DND-41 (cell line): ENCODE results near the gene COX5B.

ENCODE experiments used
- CTCF ChIP-seq: IDR thresholded peaks from 2 replicates; pipeline ENCODE4 v1.5.1; 2012; ENCODE audit warnings: borderline replicate concordance, low read length, moderate library complexity, mild to moderate bottlenecking; ENCODE audit not compliant: poor library complexity, severe bottlenecking; ENCODE audit errors: extremely low read depth
- EZH2 ChIP-seq: IDR thresholded peaks from 3 replicates; pipeline ENCODE4 v1.6.1; 2012; ENCODE audit warnings: borderline replicate concordance, low read depth, mild to moderate bottlenecking, moderate library complexity, low read length, inconsistent platforms; ENCODE audit not compliant: severe bottlenecking

DNA sequence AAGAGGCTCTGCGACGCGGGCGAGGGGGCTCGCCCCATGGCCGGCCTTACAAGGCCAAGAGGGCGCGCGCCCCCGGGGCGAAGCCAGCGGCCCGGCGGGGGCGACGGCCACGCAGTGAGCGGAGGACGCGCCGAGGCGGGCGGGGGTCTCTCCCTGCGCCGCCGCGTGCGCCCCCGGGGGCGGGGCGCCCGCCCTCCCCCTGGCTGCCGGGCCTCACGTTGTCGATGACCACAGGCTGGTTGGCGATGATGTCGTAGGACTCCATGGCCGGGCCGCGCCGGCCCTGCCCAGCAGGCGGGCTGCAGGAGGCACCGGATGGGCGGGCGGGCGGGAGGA is 17.7 kb downstream of the COX5B start:
- no peak for TF ChIP-seq CTCF
- TF ChIP-seq EZH2, result no peak
